ENCODE data around the gene IFNLR1. TPM values are rescaled to one million over a fixed set of nuclear protein-coding genes. Genes with fewer than 3 reads are reported as not detected.

Gene IFNLR1
- total RNA-seq, 2 experiments from 2014 or later: 29.4 to 30.5 TPM

DNA sequence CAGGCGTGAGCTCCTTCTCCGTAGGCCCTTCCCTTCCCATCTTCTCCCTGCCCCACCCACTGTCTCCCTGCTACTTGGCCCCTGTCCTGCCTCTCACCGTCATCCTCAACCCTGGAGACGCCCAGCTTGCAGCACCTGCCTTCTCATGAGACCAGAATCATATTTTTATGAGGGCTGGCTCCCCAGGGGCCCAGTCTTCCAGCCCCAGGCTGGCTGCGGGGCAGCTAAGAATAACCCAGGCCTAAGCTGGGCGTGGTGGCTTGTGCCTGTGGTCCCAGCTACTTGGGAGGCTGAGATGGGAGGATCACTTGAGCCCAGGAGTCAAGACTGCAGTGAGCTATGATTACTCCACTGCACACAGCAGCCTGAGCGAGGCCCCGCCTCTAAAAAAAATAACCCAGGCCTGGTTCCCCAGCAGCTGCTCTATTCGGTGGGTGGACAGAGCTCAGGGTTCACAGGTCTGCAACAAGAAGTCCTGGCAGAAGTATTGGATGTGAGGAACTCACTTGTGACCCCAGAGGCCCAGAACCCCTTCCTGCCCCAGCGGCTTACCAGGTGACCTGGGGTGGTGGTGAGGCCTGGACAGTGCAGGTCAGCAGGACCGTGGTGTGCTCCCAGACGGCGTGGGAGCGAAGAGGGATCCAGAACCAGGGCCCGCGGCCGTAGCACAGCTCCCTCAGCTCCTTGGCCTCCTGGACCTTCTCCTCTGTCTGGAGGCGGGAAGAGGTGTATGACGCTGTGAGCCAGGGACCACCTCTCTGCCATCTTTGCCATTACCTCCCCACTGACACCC lies 81.5 kb downstream of the IFNLR1 start:
- POLR2A ChIA-PET: interaction anchor here (0.7 kb wide), 1 partner anchor 1701 kb away, joined by 3 read pairs; no protein-coding TSS in a partner anchor
- no TSS peak for BruUV-seq (replicated peaks)

DNA sequence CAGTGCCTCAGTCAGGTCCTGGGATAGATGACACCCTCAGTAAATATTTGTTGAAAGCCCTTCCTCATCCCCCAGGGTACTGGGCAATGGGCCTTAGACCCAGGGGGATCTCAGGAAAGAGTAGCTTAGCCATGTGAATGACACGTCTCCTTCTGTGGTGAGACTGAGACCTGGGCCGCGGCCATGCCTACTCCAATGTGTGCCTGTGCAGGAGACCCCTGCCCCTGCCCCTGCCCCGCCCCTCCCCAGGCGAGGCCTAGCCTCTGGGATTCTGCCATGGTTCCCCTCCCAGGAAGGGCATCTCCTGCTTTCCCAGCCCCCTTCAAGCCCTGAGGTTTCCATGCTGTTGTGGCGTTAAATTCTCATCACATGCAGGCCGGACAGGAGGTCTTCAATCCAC lies 82.2 kb downstream of the IFNLR1 start:
- BruUV-seq (replicated peaks): no TSS peak
- Histone ChIP-seq H3K4me3 (ENCODE audit: low read depth, low read length, poor library complexity, severe bottlenecking) (no peak overlapping the region), H3K79me2 (ENCODE audit: insufficient read depth, low read depth, low read length) (no peaks in the 10 kb centered on the region), H4K20me1 (ENCODE audit: insufficient read depth, low read length) (no peaks in the 10 kb centered on the region), H3K9me3 (ENCODE audit: low read length) (no peaks in the 10 kb centered on the region), H2AFZ (ENCODE audit: low read length) (no peak overlapping the region), H3K9me2 (ENCODE audit: insufficient read depth, low read length) (no peaks in the 10 kb centered on the region), H3K36me3 (ENCODE audit: insufficient read depth, low read length) (no peaks in the 10 kb centered on the region), H3K4me2 (ENCODE audit: low read length) (no peak overlapping the region), H3K27ac (ENCODE audit: low read depth, low read length, poor library complexity, severe bottlenecking) (no peak overlapping the region), H3K4me1 (ENCODE audit: insufficient read depth, low read length, poor library complexity, severe bottlenecking) (no peaks in the 10 kb centered on the region)
- no peak for TF ChIP-seq EZH2phosphoT487 (IDR thresholded peaks at IDR 0.05; ENCODE audit: borderline replicate concordance, low read depth, low read length)
- TF ChIP-seq, protein P1, sequence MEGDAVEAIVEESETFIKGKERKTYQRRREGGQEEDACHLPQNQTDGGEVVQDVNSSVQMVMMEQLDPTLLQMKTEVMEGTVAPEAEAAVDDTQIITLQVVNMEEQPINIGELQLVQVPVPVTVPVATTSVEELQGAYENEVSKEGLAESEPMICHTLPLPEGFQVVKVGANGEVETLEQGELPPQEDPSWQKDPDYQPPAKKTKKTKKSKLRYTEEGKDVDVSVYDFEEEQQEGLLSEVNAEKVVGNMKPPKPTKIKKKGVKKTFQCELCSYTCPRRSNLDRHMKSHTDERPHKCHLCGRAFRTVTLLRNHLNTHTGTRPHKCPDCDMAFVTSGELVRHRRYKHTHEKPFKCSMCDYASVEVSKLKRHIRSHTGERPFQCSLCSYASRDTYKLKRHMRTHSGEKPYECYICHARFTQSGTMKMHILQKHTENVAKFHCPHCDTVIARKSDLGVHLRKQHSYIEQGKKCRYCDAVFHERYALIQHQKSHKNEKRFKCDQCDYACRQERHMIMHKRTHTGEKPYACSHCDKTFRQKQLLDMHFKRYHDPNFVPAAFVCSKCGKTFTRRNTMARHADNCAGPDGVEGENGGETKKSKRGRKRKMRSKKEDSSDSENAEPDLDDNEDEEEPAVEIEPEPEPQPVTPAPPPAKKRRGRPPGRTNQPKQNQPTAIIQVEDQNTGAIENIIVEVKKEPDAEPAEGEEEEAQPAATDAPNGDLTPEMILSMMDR (conservative IDR thresholded peaks at IDR 0.05; ENCODE audit: low read length): no peak
- DNase-seq (ENCODE audit: low spot score): no peak
- CTCF ChIA-PET (ENCODE audit: unreplicated experiment): no interaction called here
- POLR2A ChIA-PET: no interaction called here
- intact Hi-C loops (cut with micrococcal nuclease; ENCODE audit: unreplicated experiment): no loop called here

More for the DNA sequence above, 81.5 kb downstream of the IFNLR1 start:
- intact Hi-C loops (cut with micrococcal nuclease; ENCODE audit: unreplicated experiment): no loop called here
- Histone ChIP-seq H2AFZ (ENCODE audit: low read length) (no peak overlapping the region), H3K36me3 (ENCODE audit: insufficient read depth, low read length) (no peaks in the 10 kb centered on the region), H3K4me2 (ENCODE audit: low read length) (no peak overlapping the region), H3K4me3 (ENCODE audit: low read depth, low read length, poor library complexity, severe bottlenecking) (no peak overlapping the region), H3K79me2 (ENCODE audit: insufficient read depth, low read depth, low read length) (no peaks in the 10 kb centered on the region), H4K20me1 (ENCODE audit: insufficient read depth, low read length) (no peaks in the 10 kb centered on the region), H3K9me2 (ENCODE audit: insufficient read depth, low read length) (no peaks in the 10 kb centered on the region), H3K4me1 (ENCODE audit: insufficient read depth, low read length, poor library complexity, severe bottlenecking) (no peaks in the 10 kb centered on the region), H3K27ac (ENCODE audit: low read depth, low read length, poor library complexity, severe bottlenecking) (no peak overlapping the region), H3K9me3 (ENCODE audit: low read length) (no peaks in the 10 kb centered on the region)
- TF ChIP-seq, protein P1 (conservative IDR thresholded peaks at IDR 0.05; ENCODE audit: low read length): no peak
- TF ChIP-seq EZH2phosphoT487 (IDR thresholded peaks at IDR 0.05; ENCODE audit: borderline replicate concordance, low read depth, low read length): no peak
- no peak for DNase-seq (ENCODE audit: low spot score)
- CTCF ChIA-PET (ENCODE audit: unreplicated experiment): no interaction called here

Other genes with a start within 250 kb of the IFNLR1 start
- 129 and 143 TPM in 2 replicates for gene PNRC2, start 227.5 kb downstream of the IFNLR1 start, total RNA-seq (2014; rRNA removed; shearing (Covaris generic))
- 198 and 210 TPM in 2 replicates for gene PNRC2, start 227.5 kb downstream of the IFNLR1 start, total RNA-seq (2022)
- 229 and 293 TPM in 2 replicates for gene SRSF10, start 207.0 kb downstream of the IFNLR1 start, total RNA-seq (2014; rRNA removed; shearing (Covaris generic))
- gene SRSF10, start 207.0 kb downstream of the IFNLR1 start, total RNA-seq (2022): 335 and 394 TPM in 2 replicates
- gene MYOM3, start 75.2 kb downstream of the IFNLR1 start, total RNA-seq (2014; rRNA removed; shearing (Covaris generic)): not detected in 2 replicates
- gene MYOM3, start 75.2 kb downstream of the IFNLR1 start, total RNA-seq (2022): not detected in 2 replicates
- gene IL22RA1, start 44.1 kb downstream of the IFNLR1 start, total RNA-seq (2014; rRNA removed; shearing (Covaris generic)): not detected in 2 replicates
- not detected in 2 replicates for gene IL22RA1, start 44.1 kb downstream of the IFNLR1 start, total RNA-seq (2022)
- 0.09 TPM in 1 of 2 replicates, not detected in the other for gene GRHL3, start 132.1 kb upstream of the IFNLR1 start, total RNA-seq (2014; rRNA removed; shearing (Covaris generic))
- 0.35 and 0.65 TPM in 2 replicates for gene GRHL3, start 132.1 kb upstream of the IFNLR1 start, total RNA-seq (2022)
- 5.1 and 5.3 TPM in 2 replicates for gene STPG1, start 226.5 kb upstream of the IFNLR1 start, total RNA-seq (2014; rRNA removed; shearing (Covaris generic))
- gene STPG1, start 226.5 kb upstream of the IFNLR1 start, total RNA-seq (2022): 9.6 and 10.1 TPM in 2 replicates
- gene NIPAL3, start 228.5 kb upstream of the IFNLR1 start, total RNA-seq (2014; rRNA removed; shearing (Covaris generic)): 6.7 and 11.7 TPM in 2 replicates
- gene NIPAL3, start 228.5 kb upstream of the IFNLR1 start, total RNA-seq (2022): 25.3 and 26.8 TPM in 2 replicates

Measured in OCI-LY7 (cell line).